ENCODE results near the gene HOMER3. TPM values are rescaled to one million over a fixed set of nuclear protein-coding genes. Genes with fewer than 3 reads are reported as not detected.

HOMER3 gene
- total and polyA plus RNA-seq, 2 of the 13 experiments (the other 11 are each of a cell fraction or from before 2014, with no cell fraction given): 21.3 to 27.3 TPM

DNA sequence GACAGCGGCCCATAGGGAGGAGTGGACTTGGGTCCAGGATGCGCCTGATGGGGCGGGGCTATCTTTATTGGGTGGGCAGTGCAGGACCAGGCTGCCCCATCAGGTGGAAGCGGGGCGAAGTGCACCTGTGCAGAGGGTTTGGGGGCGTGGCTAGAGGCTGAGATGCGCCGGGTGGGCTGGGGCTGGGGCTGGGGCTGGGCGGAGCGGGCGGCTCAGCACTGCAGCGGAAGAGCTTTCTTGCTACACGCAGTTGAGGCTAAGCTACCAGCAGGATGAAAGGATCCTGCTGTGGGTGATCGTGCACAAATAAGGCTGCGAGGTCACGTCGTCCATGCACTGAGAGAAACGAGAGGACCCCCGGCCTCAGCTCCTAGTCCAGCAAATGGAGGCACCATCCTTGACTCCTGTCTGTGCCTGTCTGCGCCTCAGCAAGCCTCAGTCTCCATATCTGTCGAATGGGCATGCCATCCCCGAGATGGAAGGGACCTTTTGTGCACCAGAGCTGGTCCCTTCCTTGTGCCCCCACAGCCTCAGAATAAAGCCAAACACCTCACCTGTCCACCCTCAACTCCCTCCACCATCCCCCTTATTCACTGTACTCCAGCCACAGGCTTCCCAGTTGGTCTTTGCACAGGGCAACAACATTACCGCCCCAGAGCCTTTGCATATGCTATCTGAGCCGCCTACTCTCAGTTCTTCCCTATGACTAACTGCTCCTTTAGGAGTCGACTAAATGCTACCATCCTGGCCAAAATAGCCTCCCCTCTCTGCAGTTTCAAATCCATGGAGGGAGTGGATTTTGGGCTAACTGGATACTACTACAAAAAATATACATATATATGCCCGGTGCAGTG lies 21.0 kb upstream of the HOMER3 start (continued):
- no peak for TF ChIP-seq NONO (IDR thresholded peaks at IDR 0.05)
- TF ChIP-seq NONO (CRISPR knock-in tag; conservative IDR thresholded peaks at IDR 0.05): peak; percentile 63
- TF ChIP-seq NR2C2 (CRISPR knock-in tag; IDR thresholded peaks at IDR 0.05; ENCODE audit: borderline replicate concordance): peak; percentile 7; the same call in 1 of the 2 replicates
- no peak; the same call in 1 of the 2 replicates for TF ChIP-seq ZNF292 (CRISPR knock-in tag; IDR thresholded peaks at IDR 0.05; ENCODE audit: borderline replicate concordance, low read depth)
- TF ChIP-seq ZNF562 (CRISPR knock-in tag; IDR thresholded peaks at IDR 0.05; ENCODE audit: borderline replicate concordance): no peak
- TF ChIP-seq, protein P1, sequence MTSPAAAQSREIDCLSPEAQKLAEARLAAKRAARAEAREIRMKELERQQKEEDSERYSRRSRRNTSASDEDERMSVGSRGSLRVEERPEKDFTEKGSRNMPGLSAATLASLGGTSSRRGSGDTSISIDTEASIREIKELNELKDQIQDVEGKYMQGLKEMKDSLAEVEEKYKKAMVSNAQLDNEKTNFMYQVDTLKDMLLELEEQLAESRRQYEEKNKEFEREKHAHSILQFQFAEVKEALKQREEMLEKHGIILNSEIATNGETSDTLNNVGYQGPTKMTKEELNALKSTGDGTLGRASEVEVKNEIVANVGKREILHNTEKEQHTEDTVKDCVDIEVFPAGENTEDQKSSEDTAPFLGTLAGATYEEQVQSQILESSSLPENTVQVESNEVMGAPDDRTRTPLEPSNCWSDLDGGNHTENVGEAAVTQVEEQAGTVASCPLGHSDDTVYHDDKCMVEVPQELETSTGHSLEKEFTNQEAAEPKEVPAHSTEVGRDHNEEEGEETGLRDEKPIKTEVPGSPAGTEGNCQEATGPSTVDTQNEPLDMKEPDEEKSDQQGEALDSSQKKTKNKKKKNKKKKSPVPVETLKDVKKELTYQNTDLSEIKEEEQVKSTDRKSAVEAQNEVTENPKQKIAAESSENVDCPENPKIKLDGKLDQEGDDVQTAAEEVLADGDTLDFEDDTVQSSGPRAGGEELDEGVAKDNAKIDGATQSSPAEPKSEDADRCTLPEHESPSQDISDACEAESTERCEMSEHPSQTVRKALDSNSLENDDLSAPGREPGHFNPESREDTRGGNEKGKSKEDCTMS (CRISPR knock-in tag; conservative IDR thresholded peaks at IDR 0.05): no peak
- no peak for TF ChIP-seq GLI4 (CRISPR knock-in tag; IDR thresholded peaks at IDR 0.05; ENCODE audit: borderline replicate concordance)
- no peak for TF ChIP-seq ATF7-NPFF (CRISPR knock-in tag; IDR thresholded peaks at IDR 0.05; ENCODE audit: low read depth)
- TF ChIP-seq HNRNPL (IDR thresholded peaks at IDR 0.05; ENCODE audit: low read depth, low read length): 0 out of 2 replicates have a peak, but pooled peaks have one; percentile 44
- no peak for TF ChIP-seq ZNF546 (CRISPR knock-in tag; conservative IDR thresholded peaks at IDR 0.05)
- TF ChIP-seq HNRNPLL (IDR thresholded peaks at IDR 0.05; ENCODE audit: low read depth, low read length, poor library complexity, severe bottlenecking): peak; percentile 57
- no peak; the same call in 1 of the 2 replicates for TF ChIP-seq NR2F6 (IDR thresholded peaks at IDR 0.05)
- peak; percentile 52; the same call in 1 of the 2 replicates for TF ChIP-seq NR2F6 (CRISPR knock-in tag; IDR thresholded peaks at IDR 0.05)
- TF ChIP-seq ZFP36 (IDR thresholded peaks at IDR 0.05; ENCODE audit: borderline replicate concordance, low read depth, low read length, partially characterized antibody): no peak
- 0 out of 2 replicates have a peak, but pooled peaks have one; percentile 3 for TF ChIP-seq ZNF451 (CRISPR knock-in tag; IDR thresholded peaks at IDR 0.05)
- no peak for TF ChIP-seq ZSCAN20 (CRISPR knock-in tag; IDR thresholded peaks at IDR 0.05; ENCODE audit: borderline replicate concordance)
- TF ChIP-seq ZMYM2 (CRISPR knock-in tag; IDR thresholded peaks at IDR 0.05): peak; percentile 65; the same call in 1 of the 2 replicates
- peak; percentile 87 for TF ChIP-seq PHF21A (CRISPR knock-in tag; IDR thresholded peaks at IDR 0.05)
- no peak for TF ChIP-seq MEIS1 (CRISPR knock-in tag; IDR thresholded peaks at IDR 0.05; ENCODE audit: borderline replicate concordance)
- TF ChIP-seq NFYC (CRISPR knock-in tag; IDR thresholded peaks at IDR 0.05): no peak
- no peak for TF ChIP-seq HOXA5 (CRISPR knock-in tag; IDR thresholded peaks at IDR 0.05)
- TF ChIP-seq SOX5 (CRISPR knock-in tag; IDR thresholded peaks at IDR 0.05; ENCODE audit: borderline replicate concordance): no peak
- TF ChIP-seq ZSCAN21 (CRISPR knock-in tag; IDR thresholded peaks at IDR 0.05; ENCODE audit: borderline replicate concordance): no peak
- TF ChIP-seq ZFP1 (CRISPR knock-in tag; IDR thresholded peaks at IDR 0.05): no peak
- no peak for TF ChIP-seq ZNF17 (CRISPR knock-in tag; IDR thresholded peaks at IDR 0.05)
- no peak for TF ChIP-seq TBP (CRISPR knock-in tag; IDR thresholded peaks at IDR 0.05)
- TF ChIP-seq, protein P2, sequence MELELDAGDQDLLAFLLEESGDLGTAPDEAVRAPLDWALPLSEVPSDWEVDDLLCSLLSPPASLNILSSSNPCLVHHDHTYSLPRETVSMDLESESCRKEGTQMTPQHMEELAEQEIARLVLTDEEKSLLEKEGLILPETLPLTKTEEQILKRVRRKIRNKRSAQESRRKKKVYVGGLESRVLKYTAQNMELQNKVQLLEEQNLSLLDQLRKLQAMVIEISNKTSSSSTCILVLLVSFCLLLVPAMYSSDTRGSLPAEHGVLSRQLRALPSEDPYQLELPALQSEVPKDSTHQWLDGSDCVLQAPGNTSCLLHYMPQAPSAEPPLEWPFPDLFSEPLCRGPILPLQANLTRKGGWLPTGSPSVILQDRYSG (CRISPR knock-in tag; IDR thresholded peaks at IDR 0.05): no peak
- TF ChIP-seq, protein P3, sequence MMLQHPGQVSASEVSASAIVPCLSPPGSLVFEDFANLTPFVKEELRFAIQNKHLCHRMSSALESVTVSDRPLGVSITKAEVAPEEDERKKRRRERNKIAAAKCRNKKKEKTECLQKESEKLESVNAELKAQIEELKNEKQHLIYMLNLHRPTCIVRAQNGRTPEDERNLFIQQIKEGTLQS (CRISPR knock-in tag; IDR thresholded peaks at IDR 0.05): no peak
- TF ChIP-seq ZNF543 (CRISPR knock-in tag; IDR thresholded peaks at IDR 0.05): no peak
